ENCODE data around the gene TRIM62.

The TRIM62 gene

GRCh38 chr1:33097762-33098161 is 84.1 kb downstream of the TRIM62 start:
- no peak for DNase-seq (ENCODE audit: low read depth)

DNA sequence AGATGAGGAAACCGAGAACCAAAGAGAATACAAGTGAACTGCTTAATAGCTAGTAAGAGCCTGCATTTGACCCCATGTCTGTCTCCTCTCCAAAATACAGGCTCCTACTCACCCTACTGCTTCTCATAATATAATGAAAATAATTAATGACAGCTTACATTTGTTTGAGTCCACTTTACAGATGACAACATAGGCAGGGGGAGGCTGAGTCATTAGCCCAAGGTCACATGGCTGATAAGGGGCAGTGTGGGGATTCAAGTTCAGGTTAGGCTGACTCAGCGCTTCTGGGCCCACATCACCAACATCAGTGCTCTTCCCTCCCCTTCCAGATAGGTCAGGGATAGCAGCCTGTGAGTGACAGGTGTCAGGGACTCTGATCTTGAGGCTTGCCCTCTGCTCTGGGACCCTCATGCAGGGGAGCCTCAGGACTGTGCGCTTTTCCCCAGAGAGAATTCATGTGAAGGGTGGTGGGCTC is 84.7 kb downstream of the TRIM62 start:
- no peak for DNase-seq (ENCODE audit: low read depth)

- DNase-seq (ENCODE audit: low read depth), result no peak
These were observed 85.4 kb downstream of the TRIM62 start for GRCh38 chr1:33096363-33097005.

Measured in stimulated activated CD4-positive, alpha-beta T cell treated with anti-CD3 and anti-CD28 coated beads, Interleukin-2, amount 100 ng/mL, for 4 hours (primary cell).